Astrocyte (in vitro differentiated cells and primary cell): ENCODE measurements around the gene COL6A1. TPM values are rescaled to one million over a fixed set of nuclear protein-coding genes. Genes with fewer than 3 reads are reported as not detected.

Source experiments
- DNase-seq: peaks from one replicate; pipeline ENCODE4 v3.0.0-alpha.2; 2010; ENCODE audit warnings: low read depth
- FAIRE-seq: peaks from 2 replicates; lab custom pipeline; 2011; peaks lifted over from hg19 to GRCh38; lab: Jason Lieb, UNC
- H2AFZ ChIP-seq: 2 replicates; pipeline ENCODE4 v1.6.0; 2012; ENCODE audit warnings: low read depth, low read length, inconsistent platforms
- H3K27ac ChIP-seq: 2 replicates; pipeline ENCODE4 v1.5.1; 2011; ENCODE audit warnings: low read depth, low read length, inconsistent platforms
- H3K27me3 ChIP-seq: 2 replicates; pipeline ENCODE4 v1.6.0; 2011; ENCODE audit warnings: low read length, inconsistent platforms; ENCODE audit not compliant: insufficient read depth
- H3K36me3 ChIP-seq: 2 replicates; pipeline ENCODE4 v1.5.1; 2011; ENCODE audit warnings: low read length, inconsistent platforms; ENCODE audit not compliant: insufficient read depth
- H3K4me1 ChIP-seq: 2 replicates; pipeline ENCODE4 v1.5.1; 2011; ENCODE audit warnings: low read length, inconsistent platforms; ENCODE audit not compliant: insufficient read depth
- H3K4me2 ChIP-seq: 2 replicates; pipeline ENCODE4 v1.6.0; 2012; ENCODE audit warnings: low read length, inconsistent platforms
- H3K4me3 ChIP-seq: 2 replicates; pipeline ENCODE4 v1.5.1; 2011; ENCODE audit warnings: low read depth, mild to moderate bottlenecking, low read length, inconsistent platforms; ENCODE audit not compliant: insufficient read depth
- H3K79me2 ChIP-seq: 2 replicates; pipeline ENCODE4 v1.6.0; 2012; ENCODE audit warnings: mild to moderate bottlenecking, low read length, inconsistent platforms; ENCODE audit not compliant: insufficient read depth
- H3K9ac ChIP-seq: 2 replicates; pipeline ENCODE4 v1.6.0; 2012; ENCODE audit warnings: mild to moderate bottlenecking, low read length, inconsistent platforms
- H3K9me3 ChIP-seq: 2 replicates; pipeline ENCODE4 v1.5.1; 2012; ENCODE audit warnings: low read depth, mild to moderate bottlenecking, low read length, inconsistent platforms; ENCODE audit not compliant: insufficient read depth
- H4K20me1 ChIP-seq: 2 replicates; pipeline ENCODE4 v1.6.0; 2012; ENCODE audit warnings: low read length, inconsistent platforms; ENCODE audit not compliant: insufficient read depth
- H3K27ac Mint-ChIP-seq: one replicate; pipeline ENCODE4 v1.8.0; 2021; ENCODE audit warnings: mild to moderate bottlenecking, mixed read lengths; ENCODE audit not compliant: unreplicated experiment
- H3K27me3 Mint-ChIP-seq: one replicate; pipeline ENCODE4 v1.8.0; 2021; ENCODE audit warnings: low read depth, mixed read lengths; ENCODE audit not compliant: unreplicated experiment
- H3K36me3 Mint-ChIP-seq: one replicate; pipeline ENCODE4 v1.8.0; 2021; ENCODE audit warnings: low read depth, mixed read lengths; ENCODE audit not compliant: unreplicated experiment
- H3K4me1 Mint-ChIP-seq: one replicate; pipeline ENCODE4 v1.8.0; 2021; ENCODE audit warnings: low read depth, mixed read lengths; ENCODE audit not compliant: unreplicated experiment
- H3K4me3 Mint-ChIP-seq: one replicate; pipeline ENCODE4 v1.8.0; 2021; ENCODE audit warnings: mild to moderate bottlenecking, moderate library complexity, mixed read lengths; ENCODE audit not compliant: unreplicated experiment
- H3K9me3 Mint-ChIP-seq: one replicate; pipeline ENCODE4 v1.8.0; 2021; ENCODE audit warnings: mild to moderate bottlenecking, mixed read lengths; ENCODE audit not compliant: unreplicated experiment
- EZH2 ChIP-seq: IDR thresholded peaks from 2 replicates; pipeline ENCODE4 v1.6.1; 2012; ENCODE audit warnings: mild to moderate bottlenecking, low read length, inconsistent platforms; ENCODE audit not compliant: insufficient read depth
- total RNA-seq: library from RNA; stranded (reverse); gene quantifications from 2 replicates; pipeline ENCODE4 v1.2.1, GENCODE V29; 2021
- TF ChIP-seq, protein P1 (sequence below): IDR thresholded peaks from 2 replicates; pipeline ENCODE4 v1.5.1; 2011; ENCODE audit warnings: low read depth, mild to moderate bottlenecking, inconsistent platforms, low read length, moderate library complexity; ENCODE audit not compliant: insufficient read depth

COL6A1 gene
- total RNA-seq, 1 donor from 2014 or later: 131 TPM

DNA sequence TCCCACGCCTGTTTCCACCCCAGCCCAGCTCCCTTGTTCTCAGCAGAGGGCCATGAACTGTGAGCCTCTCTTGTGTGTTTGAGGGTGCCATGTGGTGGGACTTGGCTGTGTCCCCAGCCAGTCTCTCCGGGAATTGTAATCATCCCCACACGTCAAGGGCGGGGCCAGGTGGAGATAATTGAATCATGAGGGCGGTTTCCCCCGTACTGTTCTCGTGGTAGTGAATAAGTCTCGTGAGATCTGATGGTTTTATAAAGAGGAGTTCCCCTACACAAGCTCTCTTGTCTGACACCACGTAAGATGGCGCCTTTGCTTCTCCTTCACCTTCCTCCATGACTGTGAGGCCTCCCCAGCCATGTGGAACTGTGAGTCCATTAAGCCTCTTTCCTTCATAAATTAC is 59.1 kb downstream of the COL6A1 start:
- no peaks in the 10 kb centered on the region for H3K36me3 ChIP-seq
- Mint-ChIP-seq H3K36me3 (no peaks in the 10 kb centered on the region), H3K4me1 (no peaks in the 10 kb centered on the region), H3K9me3 (peaks cover 2% of the 10 kb centered on the region), H3K27me3 (peaks cover 19% of the 10 kb centered on the region), H3K4me3 (no peak overlapping the region), H3K27ac (peak overlapping the region; percentile 66)
- no peaks in the 10 kb centered on the region for H3K27me3 ChIP-seq
- DNase-seq (peak; percentile 23), FAIRE-seq (no peak)
- peaks cover 20% of the 10 kb centered on the region for H3K4me1 ChIP-seq
- H3K27ac ChIP-seq: peak overlapping the region; percentile 2
- TF ChIP-seq EZH2: no peak
- TF ChIP-seq, protein P1, sequence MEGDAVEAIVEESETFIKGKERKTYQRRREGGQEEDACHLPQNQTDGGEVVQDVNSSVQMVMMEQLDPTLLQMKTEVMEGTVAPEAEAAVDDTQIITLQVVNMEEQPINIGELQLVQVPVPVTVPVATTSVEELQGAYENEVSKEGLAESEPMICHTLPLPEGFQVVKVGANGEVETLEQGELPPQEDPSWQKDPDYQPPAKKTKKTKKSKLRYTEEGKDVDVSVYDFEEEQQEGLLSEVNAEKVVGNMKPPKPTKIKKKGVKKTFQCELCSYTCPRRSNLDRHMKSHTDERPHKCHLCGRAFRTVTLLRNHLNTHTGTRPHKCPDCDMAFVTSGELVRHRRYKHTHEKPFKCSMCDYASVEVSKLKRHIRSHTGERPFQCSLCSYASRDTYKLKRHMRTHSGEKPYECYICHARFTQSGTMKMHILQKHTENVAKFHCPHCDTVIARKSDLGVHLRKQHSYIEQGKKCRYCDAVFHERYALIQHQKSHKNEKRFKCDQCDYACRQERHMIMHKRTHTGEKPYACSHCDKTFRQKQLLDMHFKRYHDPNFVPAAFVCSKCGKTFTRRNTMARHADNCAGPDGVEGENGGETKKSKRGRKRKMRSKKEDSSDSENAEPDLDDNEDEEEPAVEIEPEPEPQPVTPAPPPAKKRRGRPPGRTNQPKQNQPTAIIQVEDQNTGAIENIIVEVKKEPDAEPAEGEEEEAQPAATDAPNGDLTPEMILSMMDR: no peak
- no peak overlapping the region for H3K9ac ChIP-seq
- no peaks in the 10 kb centered on the region for H3K9me3 ChIP-seq
- H3K4me3 ChIP-seq: no peak overlapping the region
- H4K20me1 ChIP-seq: no peaks in the 10 kb centered on the region
- H3K4me2 ChIP-seq: no peak overlapping the region
- H2AFZ ChIP-seq: peak overlapping the region; percentile 9
- H3K79me2 ChIP-seq: no peaks in the 10 kb centered on the region

DNA sequence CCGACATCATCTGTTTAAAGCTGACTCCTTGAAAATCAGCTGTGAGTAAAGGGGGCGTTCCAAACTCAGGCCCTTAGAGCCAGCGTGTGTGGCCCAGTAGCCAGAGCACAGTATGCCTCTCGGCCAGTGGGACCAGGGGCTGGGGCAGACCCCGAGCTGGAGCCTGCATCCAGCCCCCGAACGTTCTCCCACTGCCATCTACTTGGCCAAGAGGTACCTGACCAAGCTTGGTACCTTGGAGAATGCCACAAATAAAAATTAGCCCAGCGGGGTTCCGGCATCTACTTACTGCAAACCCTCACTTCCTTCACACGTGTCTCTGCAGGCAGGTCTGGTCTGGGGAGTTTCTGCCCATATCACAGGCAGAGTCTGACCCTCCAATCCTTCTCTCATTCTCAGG is 59.6 kb downstream of the COL6A1 start:
- no peak for FAIRE-seq
- Histone ChIP-seq H3K79me2 (no peaks in the 10 kb centered on the region), H4K20me1 (no peaks in the 10 kb centered on the region), H3K9me3 (no peaks in the 10 kb centered on the region), H3K4me2 (no peak overlapping the region), H3K4me1 (peaks cover 20% of the 10 kb centered on the region), H2AFZ (no peak overlapping the region), H3K9ac (no peak overlapping the region), H3K36me3 (no peaks in the 10 kb centered on the region), H3K27me3 (no peaks in the 10 kb centered on the region), H3K27ac (no peak overlapping the region), H3K4me3 (no peak overlapping the region)
- Mint-ChIP-seq H3K4me1 (no peaks in the 10 kb centered on the region), H3K36me3 (no peaks in the 10 kb centered on the region), H3K27ac (no peak overlapping the region), H3K9me3 (peaks cover 2% of the 10 kb centered on the region), H3K4me3 (no peak overlapping the region), H3K27me3 (peaks cover 17% of the 10 kb centered on the region)
- TF ChIP-seq, protein P1: no peak
- TF ChIP-seq EZH2: no peak
- no peak for DNase-seq

DNA sequence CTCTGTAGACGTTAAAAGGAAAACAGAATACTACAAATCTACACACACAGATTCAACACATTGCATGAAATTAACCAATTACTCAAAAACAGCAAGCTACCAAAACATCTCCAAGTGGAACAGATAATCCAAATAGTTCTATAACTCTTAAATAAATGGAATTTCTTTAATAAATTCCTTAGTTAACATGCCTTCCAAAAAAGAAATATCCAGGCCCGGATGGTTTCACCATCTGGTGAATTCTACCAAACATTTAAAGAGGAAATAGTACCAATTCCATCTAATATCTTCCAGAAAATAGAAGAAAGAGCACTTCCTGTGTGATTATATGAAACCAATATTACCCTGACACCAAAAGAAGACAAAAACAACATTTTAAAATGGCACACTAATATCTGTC is 63.6 kb downstream of the COL6A1 start:
- Histone ChIP-seq H3K27ac (no peak overlapping the region), H3K9ac (no peak overlapping the region), H2AFZ (no peak overlapping the region), H3K4me2 (no peak overlapping the region), H3K27me3 (no peaks in the 10 kb centered on the region), H3K4me3 (no peak overlapping the region), H3K9me3 (no peaks in the 10 kb centered on the region), H4K20me1 (no peaks in the 10 kb centered on the region), H3K4me1 (peaks cover 16% of the 10 kb centered on the region), H3K79me2 (no peaks in the 10 kb centered on the region), H3K36me3 (no peaks in the 10 kb centered on the region)
- Mint-ChIP-seq H3K27me3 (peaks cover 10% of the 10 kb centered on the region), H3K27ac (no peak overlapping the region), H3K9me3 (peaks cover 2% of the 10 kb centered on the region), H3K4me3 (no peak overlapping the region), H3K36me3 (no peaks in the 10 kb centered on the region), H3K4me1 (peaks cover 3% of the 10 kb centered on the region)
- TF ChIP-seq, protein P1: no peak
- no peak for TF ChIP-seq EZH2
- no peak for DNase-seq
- FAIRE-seq: no peak
